Activated naive CD4-positive, alpha-beta T cell treated with anti-CD3 and anti-CD28 coated beads, Interleukin-2, amount 50 U/mL, for 24 hours (primary cell): ENCODE measurements around the gene SERP2.
"Not testable (repeated sequence)": the region's sequence is repeated elsewhere in the genome, so short reads cannot be mapped to it uniquely, and the experiment has no call there.

Experiments used
- H3K27ac Mint-ChIP-seq: one replicate; pipeline ENCODE4 v1.8.0; 2021; ENCODE audit warnings: mild to moderate bottlenecking, mixed read lengths
- H3K27me3 Mint-ChIP-seq: one replicate; pipeline ENCODE4 v1.8.0; 2021; ENCODE audit warnings: mixed read lengths
- H3K36me3 Mint-ChIP-seq: one replicate; pipeline ENCODE4 v1.8.0; 2021; ENCODE audit warnings: mixed read lengths
- H3K4me1 Mint-ChIP-seq: one replicate; pipeline ENCODE4 v1.8.0; 2021; ENCODE audit warnings: mixed read lengths
- H3K4me3 Mint-ChIP-seq: one replicate; pipeline ENCODE4 v1.8.0; 2021; ENCODE audit warnings: mild to moderate bottlenecking, mixed read lengths
- H3K9me3 Mint-ChIP-seq: one replicate; pipeline ENCODE4 v1.8.0; 2021; ENCODE audit warnings: mixed read lengths

Gene SERP2

DNA sequence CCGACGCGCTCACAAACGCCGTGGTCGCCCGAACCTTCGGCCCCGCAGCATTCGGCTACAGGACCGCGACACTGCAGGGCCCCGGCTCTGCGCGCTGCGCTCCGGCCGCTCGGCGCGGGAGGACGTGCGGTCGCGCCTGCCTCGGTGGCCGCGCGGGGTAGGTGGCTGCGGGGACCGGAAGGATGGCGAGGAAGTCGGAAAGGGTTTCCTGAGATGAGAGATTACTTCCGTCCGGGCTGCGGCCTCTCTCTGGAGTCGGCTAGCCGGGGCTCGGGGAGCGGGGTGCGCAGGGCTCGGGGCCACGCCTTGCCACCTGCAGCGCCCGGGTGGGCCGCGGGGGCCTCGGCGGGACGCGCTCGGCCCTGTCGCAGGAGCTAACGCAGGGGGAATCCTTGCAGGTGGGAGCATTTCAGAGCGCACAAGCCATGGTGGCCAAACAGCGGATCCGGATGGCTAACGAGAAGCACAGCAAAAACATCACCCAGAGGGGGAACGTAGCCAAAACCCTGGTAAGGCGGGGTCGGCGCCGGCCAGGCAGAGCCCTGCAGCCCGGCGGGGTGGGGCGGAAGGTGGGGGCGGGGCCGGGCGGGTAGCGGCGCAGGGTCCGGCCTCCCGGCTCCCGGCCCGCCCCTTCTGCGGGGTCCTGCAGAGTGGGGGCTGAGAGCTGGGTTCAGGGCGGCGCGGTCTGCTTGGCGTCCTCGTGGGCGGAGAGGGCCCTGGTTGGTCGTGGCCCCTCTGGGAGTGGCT, at the start of gene SERP2:
TSS of gene SERP2 (plus strand) at position 224 of the 747 bp plus-strand sequence. CDS start at position 426, 202 bp downstream.
- H3K27ac Mint-ChIP-seq: no peak within 1 kb of the TSS
- peak within 1 kb of the TSS; percentile 39 for H3K4me3 Mint-ChIP-seq
- H3K9me3 Mint-ChIP-seq: no peaks in the 10 kb centered on the region
- peaks cover 5% of the 10 kb centered on the region for H3K4me1 Mint-ChIP-seq
- H3K27me3 Mint-ChIP-seq: peaks cover 30% of the 10 kb centered on the region
- no peaks in the 10 kb centered on the region for H3K36me3 Mint-ChIP-seq

- Mint-ChIP-seq H3K9me3 (no peaks in the 10 kb centered on the region), H3K27ac (no peak overlapping the region), H3K4me1 (no peaks in the 10 kb centered on the region), H3K4me3 (no peak overlapping the region), H3K27me3 (no peaks in the 10 kb centered on the region), H3K36me3 (no peaks in the 10 kb centered on the region)
Observed at GRCh38 chr13:44326961-44327360, 46.7 kb upstream of the SERP2 start.

DNA sequence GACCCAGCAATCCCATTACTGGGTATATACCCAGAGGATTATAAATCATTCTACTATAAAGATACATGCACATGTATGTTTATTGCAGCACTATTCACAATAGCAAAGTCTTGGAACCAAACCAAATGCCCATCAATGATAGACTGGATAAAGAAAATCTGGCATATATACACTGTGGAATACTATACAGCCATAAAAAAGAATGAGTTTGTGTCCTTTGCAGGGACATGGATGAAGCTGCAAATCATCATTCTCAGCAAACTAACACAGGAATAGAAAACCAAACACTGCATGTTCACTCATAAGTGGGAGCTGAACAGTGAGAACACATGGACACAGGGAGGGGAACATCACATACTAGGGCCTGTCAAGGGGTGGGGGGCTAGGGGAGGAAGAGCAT, 44.6 kb upstream of the SERP2 start:
- H3K27me3 Mint-ChIP-seq, H3K4me3 Mint-ChIP-seq: not testable (repeated sequence)

GRCh38 chr13:44329909-44330545, 43.6 kb upstream of the SERP2 start:
- Mint-ChIP-seq H3K27ac (no peak overlapping the region), H3K4me3 (no peak overlapping the region), H3K36me3 (no peaks in the 10 kb centered on the region), H3K27me3 (no peaks in the 10 kb centered on the region), H3K9me3 (no peaks in the 10 kb centered on the region), H3K4me1 (no peaks in the 10 kb centered on the region)

More for the DNA sequence above, 44.6 kb upstream of the SERP2 start:
- H3K36me3 Mint-ChIP-seq, H3K9me3 Mint-ChIP-seq, H3K4me1 Mint-ChIP-seq, H3K27ac Mint-ChIP-seq: not testable (repeated sequence)

DNA sequence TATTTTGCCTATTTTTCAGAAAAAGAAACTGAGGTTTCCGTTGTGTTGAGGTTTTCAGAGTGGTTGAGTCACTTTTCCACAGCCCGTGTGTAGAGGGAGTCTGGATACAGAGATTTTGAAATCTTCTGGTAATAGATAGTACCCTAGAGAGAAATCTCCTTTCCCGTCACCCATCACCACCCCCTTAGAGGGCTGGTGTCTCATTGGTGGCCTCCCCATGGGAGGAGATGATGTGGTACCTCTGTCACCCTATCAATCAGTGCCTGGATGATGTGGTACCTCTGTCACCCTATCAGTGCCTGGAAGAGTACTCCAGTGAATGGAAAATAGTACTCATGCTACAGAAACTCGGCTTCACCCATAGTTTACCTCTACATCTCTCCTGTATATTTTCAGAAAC, 42.2 kb upstream of the SERP2 start:
- H3K4me1 Mint-ChIP-seq: no peaks in the 10 kb centered on the region
- no peak overlapping the region for H3K4me3 Mint-ChIP-seq
- H3K36me3 Mint-ChIP-seq: no peaks in the 10 kb centered on the region
- H3K27ac Mint-ChIP-seq: no peak overlapping the region
- H3K9me3 Mint-ChIP-seq: no peaks in the 10 kb centered on the region
- H3K27me3 Mint-ChIP-seq: no peaks in the 10 kb centered on the region

GRCh38 chr13:44331912-44332851, 41.4 kb upstream of the SERP2 start:
- Mint-ChIP-seq H3K27me3 (no peaks in the 10 kb centered on the region), H3K27ac (no peak overlapping the region), H3K36me3 (no peaks in the 10 kb centered on the region), H3K4me1 (no peaks in the 10 kb centered on the region), H3K4me3 (no peak overlapping the region), H3K9me3 (no peaks in the 10 kb centered on the region)

GRCh38 chr13:44333950-44334655, 39.5 kb upstream of the SERP2 start:
- no peaks in the 10 kb centered on the region for H3K36me3 Mint-ChIP-seq
- H3K9me3 Mint-ChIP-seq: no peaks in the 10 kb centered on the region
- no peaks in the 10 kb centered on the region for H3K27me3 Mint-ChIP-seq
- H3K4me3 Mint-ChIP-seq: no peak overlapping the region
- H3K27ac Mint-ChIP-seq: no peak overlapping the region
- H3K4me1 Mint-ChIP-seq: no peaks in the 10 kb centered on the region

DNA sequence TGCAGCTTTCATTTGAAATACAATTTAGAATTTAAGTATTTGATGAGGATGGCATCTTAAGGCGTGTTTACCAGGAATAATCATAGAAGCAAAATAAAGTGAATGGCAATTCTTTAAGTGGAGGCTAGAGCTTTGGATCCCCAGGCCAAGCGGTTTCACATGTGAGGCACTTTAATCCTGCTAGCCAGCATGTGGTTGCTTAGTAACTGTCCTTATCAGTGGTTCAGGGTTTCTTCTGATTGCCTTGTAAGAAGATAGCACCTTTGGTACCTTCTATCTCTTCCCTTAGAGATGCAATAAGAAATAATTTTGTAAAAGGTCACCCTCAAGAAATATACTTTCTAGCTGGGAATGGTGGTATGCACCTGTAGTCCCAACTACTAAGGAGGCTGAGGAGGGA, 38.9 kb upstream of the SERP2 start:
- H3K36me3 Mint-ChIP-seq: no peaks in the 10 kb centered on the region
- H3K9me3 Mint-ChIP-seq: no peaks in the 10 kb centered on the region
- no peak overlapping the region for H3K4me3 Mint-ChIP-seq
- H3K27ac Mint-ChIP-seq: no peak overlapping the region
- H3K27me3 Mint-ChIP-seq: no peaks in the 10 kb centered on the region
- no peaks in the 10 kb centered on the region for H3K4me1 Mint-ChIP-seq

DNA sequence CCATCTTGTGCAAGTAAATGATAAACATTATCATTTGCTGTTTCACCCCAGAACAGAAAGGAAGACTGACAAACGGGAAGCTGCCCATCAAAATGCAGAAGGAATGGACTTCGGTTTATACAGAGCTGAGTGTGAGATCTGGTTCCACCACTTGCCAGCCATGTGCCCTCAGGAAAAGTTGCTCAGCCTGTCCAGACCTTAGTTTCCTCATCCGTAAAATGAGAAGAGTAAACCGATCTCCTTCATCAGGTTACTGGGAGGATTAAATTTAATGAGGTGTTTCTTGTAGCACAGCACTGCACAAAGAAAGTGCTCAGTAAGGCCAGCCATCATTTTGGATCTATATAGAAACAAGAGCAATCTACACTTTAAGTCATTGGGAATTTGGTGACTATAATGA, 36.7 kb upstream of the SERP2 start:
- no peaks in the 10 kb centered on the region for H3K4me1 Mint-ChIP-seq

GRCh38 chr13:44337581-44337980, 36.0 kb upstream of the SERP2 start:
- H3K27ac Mint-ChIP-seq: no peak overlapping the region
- H3K9me3 Mint-ChIP-seq: peaks cover 4% of the 10 kb centered on the region
- no peaks in the 10 kb centered on the region for H3K27me3 Mint-ChIP-seq
- H3K4me3 Mint-ChIP-seq: no peak overlapping the region
- no peaks in the 10 kb centered on the region for H3K36me3 Mint-ChIP-seq
- no peaks in the 10 kb centered on the region for H3K4me1 Mint-ChIP-seq

More for the DNA sequence above, 36.7 kb upstream of the SERP2 start:
- Mint-ChIP-seq H3K9me3 (peaks cover 4% of the 10 kb centered on the region), H3K27me3 (no peaks in the 10 kb centered on the region), H3K36me3 (no peaks in the 10 kb centered on the region), H3K27ac (no peak overlapping the region), H3K4me3 (no peak overlapping the region)

DNA sequence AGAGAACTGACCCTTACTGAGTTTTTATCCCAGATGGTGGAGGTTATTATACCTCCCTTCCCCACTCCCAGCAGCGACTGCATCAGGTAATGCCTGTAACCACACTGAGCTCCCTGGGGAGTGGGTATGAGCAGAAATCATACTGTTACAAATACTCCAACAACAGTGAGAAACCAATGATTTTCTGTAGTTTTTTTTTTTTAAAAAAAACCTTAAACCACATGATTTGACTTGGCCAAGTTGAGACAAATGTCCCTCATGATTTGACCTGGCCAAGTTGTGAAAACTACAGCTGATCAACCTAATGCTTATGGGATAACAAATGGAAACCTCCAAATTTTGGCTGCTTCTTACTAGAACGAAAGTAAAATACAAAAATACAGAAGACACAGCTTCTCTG, 33.1 kb upstream of the SERP2 start:
- no peaks in the 10 kb centered on the region for H3K27me3 Mint-ChIP-seq
- H3K9me3 Mint-ChIP-seq: peaks cover 4% of the 10 kb centered on the region
- H3K27ac Mint-ChIP-seq: no peak overlapping the region
- no peaks in the 10 kb centered on the region for H3K36me3 Mint-ChIP-seq
- no peak overlapping the region for H3K4me3 Mint-ChIP-seq
- no peaks in the 10 kb centered on the region for H3K4me1 Mint-ChIP-seq

- no peak overlapping the region for H3K27ac Mint-ChIP-seq
- H3K36me3 Mint-ChIP-seq: no peaks in the 10 kb centered on the region
- no peak overlapping the region for H3K4me3 Mint-ChIP-seq
- peaks cover 4% of the 10 kb centered on the region for H3K9me3 Mint-ChIP-seq
- no peaks in the 10 kb centered on the region for H3K4me1 Mint-ChIP-seq
- peaks cover 4% of the 10 kb centered on the region for H3K27me3 Mint-ChIP-seq
Observed at GRCh38 chr13:44342741-44343140, 30.9 kb upstream of the SERP2 start.

DNA sequence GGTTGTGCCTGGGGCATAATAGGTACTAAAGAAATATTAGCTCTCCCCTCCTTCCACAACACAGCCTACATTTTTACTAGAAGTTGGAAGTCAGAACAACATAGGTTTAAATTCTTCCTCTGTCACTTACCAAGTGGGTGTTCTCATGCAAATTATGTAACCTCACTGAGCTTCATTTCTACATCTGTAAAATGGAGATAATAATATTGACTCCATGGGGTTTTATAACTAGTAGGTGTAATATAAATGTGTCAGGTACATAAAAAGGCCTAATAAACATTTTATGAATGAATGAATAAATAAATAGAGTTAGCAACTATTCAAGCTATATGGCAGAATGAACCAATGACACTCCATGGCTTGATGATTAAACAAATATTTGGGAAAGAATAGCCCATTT, 27.1 kb upstream of the SERP2 start:
- H3K4me1 Mint-ChIP-seq: peaks cover 8% of the 10 kb centered on the region
- no peak overlapping the region for H3K4me3 Mint-ChIP-seq
- no peaks in the 10 kb centered on the region for H3K36me3 Mint-ChIP-seq
- H3K27me3 Mint-ChIP-seq: peaks cover 4% of the 10 kb centered on the region
- no peak overlapping the region for H3K27ac Mint-ChIP-seq
- H3K9me3 Mint-ChIP-seq: no peaks in the 10 kb centered on the region

DNA sequence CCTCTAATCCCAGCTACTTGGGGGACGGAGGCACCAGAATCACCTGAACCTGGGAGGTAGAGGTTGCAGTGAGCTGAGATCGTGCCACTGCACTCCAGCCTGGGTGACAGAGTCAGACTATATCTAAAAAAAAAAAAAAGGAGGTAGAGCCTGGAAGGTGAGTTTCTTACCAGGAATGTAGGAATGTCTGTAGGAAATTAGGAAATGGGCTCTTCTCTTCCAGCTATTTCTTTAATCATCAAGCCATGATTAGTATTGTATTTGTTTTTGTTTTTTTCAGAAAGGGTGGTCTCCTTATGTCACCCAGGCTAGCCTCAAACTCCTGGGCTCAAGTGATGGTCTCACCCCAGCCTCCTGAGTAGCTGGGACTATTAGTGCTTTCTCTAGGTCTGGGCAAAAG, 26.3 kb upstream of the SERP2 start:
- H3K36me3 Mint-ChIP-seq: no peaks in the 10 kb centered on the region
- peaks cover 16% of the 10 kb centered on the region for H3K4me1 Mint-ChIP-seq
- no peak overlapping the region for H3K27ac Mint-ChIP-seq
- peaks cover 4% of the 10 kb centered on the region for H3K27me3 Mint-ChIP-seq
- H3K4me3 Mint-ChIP-seq: no peak overlapping the region
- H3K9me3 Mint-ChIP-seq: no peaks in the 10 kb centered on the region

DNA sequence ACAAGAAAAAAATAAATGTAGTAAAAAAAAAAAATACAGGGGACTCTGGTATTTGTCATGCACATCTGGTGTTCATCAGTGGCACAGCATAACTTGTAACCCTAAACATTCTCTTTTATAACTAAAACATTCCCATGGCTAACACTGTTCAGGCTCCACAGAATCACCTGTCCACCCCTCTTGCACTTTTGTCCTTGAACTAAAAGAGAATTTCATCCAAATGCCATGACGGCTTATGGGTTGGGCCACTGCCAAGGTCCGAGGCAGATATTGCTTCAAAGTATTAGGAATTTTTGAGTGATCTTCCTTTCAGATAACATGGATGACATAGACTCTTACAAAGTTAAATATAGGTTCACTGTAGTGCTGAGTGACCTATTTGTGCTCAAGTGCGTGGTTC, 25.7 kb upstream of the SERP2 start:
- H3K9me3 Mint-ChIP-seq: no peaks in the 10 kb centered on the region
- H3K4me1 Mint-ChIP-seq: peaks cover 18% of the 10 kb centered on the region
- H3K27me3 Mint-ChIP-seq: peaks cover 4% of the 10 kb centered on the region
- H3K4me3 Mint-ChIP-seq: no peak overlapping the region
- no peaks in the 10 kb centered on the region for H3K36me3 Mint-ChIP-seq
- no peak overlapping the region for H3K27ac Mint-ChIP-seq
